ENCODE results near the gene COLEC11.

- no peak for TF ChIP-seq POLR2A (IDR thresholded peaks at IDR 0.05)
- TF ChIP-seq CTCF (IDR thresholded peaks at IDR 0.05), result no peak
- TF ChIP-seq POLR2AphosphoS5 (IDR thresholded peaks at IDR 0.05; ENCODE audit: insufficient read depth in 1 of 2, low read depth in 1 of 2), result no peak
These were observed 59.1 kb downstream of the COLEC11 start for GRCh38 chr2:3654011-3654410.
